Kidney capillary endothelial cell (primary cell): Measurements from ENCODE around the gene TMIE.
"Not testable (repeated sequence)": the region's sequence is repeated elsewhere in the genome, so short reads cannot be mapped to it uniquely, and the experiment has no call there.

ENCODE experiments used
- DNase-seq: peaks from one replicate; pipeline ENCODE4 v3.0.0-alpha.2; 2018; ENCODE audit warnings: low spot score

Gene TMIE

DNA sequence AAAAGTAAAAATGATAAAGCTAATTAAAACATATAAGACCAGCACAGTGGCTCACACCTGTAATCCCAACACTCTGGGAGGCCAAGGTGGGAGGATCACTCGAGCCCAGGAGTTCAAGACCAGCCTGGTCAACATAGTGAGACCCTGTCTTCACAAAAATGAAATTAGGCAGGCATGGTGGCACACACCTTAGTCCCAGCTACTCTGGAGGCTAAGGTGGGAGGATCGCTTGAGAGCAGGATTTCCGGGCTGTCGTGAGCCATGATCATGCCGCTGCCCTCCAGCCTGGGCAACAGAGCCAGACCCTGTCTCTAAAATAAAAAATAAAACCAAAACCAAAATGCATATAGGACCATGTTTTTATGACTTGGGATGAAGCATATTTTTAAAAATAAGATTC is 21.3 kb downstream of the TMIE start:
- no peak for DNase-seq

DNA sequence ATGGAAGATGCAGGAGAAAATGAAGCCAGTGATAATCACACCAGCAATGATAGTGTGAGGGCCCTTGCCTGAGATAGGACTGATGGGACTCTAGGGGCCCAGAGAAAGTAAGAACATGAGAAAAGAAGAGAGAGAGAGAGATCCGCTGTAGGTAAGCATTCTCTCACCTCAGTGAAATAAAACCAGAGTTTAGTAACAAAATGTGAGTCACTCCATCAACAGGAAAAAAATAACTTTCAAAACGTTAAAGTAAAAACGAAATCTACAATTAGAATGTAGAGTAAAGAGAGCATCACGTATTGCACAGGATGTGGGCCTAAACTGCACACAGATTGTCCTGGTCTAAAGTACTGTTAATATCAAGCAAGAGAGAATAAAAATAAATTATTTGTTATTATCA is 23.2 kb downstream of the TMIE start:
- no peak for DNase-seq

DNA sequence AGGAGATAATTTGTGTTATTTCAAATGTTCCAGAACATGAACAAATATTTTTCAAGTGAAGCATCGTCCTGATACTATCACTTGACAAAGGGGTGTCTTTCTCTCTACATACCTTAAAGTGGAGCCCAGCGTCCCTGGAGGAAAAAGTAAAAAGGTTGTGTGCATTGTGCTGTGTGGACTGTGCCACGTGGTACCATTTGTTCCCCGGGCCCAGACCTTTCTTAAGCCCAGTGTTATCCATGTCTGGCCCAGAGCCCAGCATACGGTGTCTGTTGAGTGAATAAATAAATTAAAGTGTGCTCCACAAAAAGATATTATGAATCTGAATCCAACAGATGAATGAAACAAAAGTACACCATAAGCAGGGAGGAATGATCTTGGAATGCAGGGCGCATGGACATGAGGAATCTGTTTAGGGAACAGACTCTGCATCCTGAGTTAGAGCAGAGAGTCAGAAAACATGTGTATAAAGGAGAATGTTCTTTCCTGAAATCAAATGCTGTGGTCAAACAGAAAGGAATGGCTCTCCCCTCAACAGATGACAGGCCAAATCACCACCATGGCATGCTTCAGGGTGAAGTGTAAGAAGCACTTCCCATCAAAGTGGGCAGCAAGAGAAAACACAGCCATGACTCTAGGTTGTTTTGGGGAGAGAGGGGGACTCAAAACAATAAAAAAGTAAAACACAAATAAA is 24.6 kb downstream of the TMIE start:
- no peak for DNase-seq

DNA sequence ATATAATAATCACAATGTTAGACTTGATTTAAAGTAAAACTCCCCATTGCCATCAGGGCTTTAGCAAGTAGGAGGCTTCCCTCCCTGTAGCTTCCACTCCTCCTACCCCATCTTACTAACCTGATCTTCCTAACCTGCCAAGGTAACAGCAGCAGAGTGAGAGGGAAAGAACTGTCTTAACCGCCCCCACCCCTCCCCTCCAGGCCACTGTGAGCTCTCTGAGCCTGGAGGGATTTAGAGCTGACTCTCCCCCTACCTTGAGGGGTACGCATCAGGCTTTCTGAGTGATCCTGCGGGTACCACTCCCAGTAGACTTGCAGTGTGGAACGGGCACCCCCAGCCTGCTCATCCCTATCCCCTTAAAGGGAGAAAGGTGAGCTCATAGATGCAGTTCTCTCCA is 27.8 kb downstream of the TMIE start:
- no peak for DNase-seq

DNA sequence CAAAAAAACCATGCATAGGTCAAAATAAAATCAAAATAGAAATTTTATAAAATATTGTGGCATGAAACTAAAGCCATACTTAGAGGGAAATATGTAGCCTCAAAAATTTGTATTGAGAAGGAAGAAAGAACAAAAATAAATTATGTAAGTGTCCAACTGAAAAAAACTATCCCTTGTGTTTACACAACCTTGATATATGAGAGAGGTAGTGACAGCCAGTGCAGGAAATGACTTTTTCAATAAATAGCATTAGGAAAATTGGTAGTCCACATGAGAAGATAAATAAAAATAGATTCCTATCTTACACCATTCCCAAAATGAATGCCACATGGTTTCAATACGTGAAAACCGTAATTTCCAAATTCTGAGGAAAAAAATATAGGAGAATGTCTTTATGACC is 29.6 kb downstream of the TMIE start:
- DNase-seq = no peak

DNA sequence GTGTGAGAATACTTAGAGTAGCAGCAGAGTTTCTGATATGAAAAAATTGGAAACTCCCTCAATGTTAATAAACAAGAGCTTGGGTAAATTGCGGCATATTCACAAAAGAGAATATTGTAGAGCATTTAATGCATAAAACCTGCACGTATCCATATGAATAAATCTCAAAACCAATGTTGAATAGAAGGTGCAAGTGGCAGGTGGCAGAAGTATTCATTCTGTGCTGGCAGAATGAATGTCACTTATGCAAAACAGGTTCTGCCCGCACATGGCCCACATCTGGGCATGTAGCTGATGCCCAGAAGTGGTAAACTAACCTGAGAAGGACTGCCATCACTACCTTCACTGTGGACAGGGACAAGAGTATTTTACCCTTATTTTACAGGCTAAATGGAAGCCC is 30.6 kb downstream of the TMIE start:
- DNase-seq = no peak

DNA sequence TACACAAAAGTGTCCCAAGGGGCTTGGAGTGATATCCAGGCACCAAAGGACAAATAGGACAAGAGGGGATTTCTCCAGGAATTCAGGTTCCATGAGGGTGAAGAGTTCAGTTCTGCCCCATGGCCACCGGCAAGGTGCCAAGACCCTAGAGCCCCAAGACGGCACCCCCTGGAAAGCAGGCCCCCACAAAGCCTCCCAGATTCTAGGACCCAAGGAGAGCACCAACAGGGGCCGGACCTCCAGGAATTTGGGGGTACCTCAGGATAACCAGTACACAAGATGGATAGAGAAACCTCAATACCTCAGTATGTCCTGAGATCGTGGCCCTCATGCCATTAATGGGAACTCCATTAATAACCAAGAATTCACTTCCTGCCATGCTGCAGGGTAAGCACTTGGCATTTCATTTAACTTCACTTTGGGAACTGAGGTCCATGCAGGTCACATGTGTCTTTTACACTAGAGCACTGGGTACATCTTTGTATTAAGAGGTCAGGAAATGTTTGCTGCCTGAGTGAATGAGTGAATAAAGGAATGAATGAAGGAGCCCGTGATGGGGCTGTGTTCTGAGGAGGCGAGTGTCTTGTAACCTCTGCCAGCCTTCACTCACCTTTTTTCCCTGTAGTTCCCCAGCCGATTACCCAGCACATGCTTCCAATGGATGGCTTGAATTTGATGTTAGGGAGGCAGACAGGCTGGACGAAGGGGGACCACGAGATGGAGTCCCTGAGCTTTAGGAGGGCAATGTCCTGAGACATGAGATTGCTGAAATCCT is 32.0 kb downstream of the TMIE start:
- no peak for DNase-seq

DNA sequence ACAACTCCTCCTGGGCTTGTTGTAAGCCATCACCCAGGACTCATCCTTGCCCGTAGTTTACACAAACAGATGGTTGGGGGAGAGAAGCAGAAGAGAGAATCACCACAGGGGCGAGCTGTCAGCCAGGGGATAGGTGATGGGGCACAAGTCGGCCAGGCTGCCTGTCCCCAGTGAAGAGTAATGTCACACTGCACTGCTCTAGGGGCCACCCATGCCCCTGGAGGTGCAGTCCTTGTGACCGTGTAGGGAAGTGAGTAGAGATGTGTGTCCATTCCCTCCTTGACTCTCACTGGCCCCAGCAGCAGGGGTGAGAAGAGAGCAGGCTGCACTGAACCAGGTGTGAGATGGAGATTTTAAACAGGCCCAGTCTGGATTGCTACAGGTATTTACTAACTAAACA is 33.6 kb downstream of the TMIE start:
- DNase-seq = no peak

DNA sequence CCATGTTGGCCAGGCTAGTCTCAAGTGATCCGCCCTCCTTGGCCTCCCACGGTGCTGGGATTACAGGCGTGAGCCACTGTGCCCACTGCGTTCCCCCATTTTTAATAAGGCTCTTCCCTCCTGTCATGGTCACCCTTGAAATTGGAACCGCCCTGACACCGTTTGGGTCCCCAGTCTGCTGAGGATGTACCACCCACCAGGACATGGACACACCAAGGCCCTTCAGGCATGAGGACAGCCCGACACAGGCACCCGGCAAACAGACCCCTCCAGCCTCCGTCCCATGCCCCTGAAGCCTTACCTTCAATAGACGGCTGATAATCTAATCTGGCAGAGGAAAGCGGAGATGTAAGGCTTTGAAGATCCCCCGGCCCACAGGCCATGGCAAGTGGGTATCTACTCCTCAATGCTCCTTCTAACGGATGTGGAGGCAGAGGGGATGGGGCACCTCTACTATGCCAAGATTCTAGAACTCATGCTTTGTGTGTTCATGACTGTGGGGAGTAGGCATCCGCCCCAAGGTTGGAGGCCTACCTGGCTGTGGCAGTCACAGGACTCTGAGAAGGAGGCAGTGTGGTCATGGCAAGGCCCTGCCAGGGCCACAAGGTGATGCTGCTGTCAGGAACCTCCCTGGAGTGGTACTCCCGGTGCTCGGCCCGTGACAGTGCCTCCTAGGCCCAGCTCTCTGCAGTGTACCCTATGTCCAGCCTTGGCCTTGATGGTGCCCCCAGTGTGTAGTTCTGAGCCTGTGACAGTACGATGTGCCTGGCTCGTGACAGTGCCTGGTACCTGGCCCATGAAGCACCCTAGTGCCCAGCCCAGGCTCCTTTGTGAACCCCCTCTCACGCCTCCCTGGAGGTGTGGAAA is 35.0 kb downstream of the TMIE start:
- no peak for DNase-seq

DNA sequence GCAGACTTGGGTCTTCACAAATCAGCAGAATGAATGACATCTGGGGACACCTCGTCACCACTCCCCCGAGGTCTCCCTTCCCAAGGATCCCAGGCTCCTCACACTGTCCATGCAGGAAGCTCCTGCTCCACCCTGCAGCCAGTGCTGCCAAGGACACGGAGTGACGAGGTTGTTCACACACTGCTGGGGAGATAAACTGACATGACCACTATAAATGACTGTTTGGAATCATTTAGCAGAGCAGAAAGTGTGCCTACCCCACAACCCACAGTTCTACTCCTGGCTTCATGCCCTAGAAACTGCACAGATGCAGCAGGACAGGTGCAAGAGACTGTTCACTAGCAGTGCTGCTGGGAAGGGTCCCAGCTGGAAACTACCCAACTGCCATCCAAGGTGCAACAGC is 36.1 kb downstream of the TMIE start:
- no peak for DNase-seq

DNA sequence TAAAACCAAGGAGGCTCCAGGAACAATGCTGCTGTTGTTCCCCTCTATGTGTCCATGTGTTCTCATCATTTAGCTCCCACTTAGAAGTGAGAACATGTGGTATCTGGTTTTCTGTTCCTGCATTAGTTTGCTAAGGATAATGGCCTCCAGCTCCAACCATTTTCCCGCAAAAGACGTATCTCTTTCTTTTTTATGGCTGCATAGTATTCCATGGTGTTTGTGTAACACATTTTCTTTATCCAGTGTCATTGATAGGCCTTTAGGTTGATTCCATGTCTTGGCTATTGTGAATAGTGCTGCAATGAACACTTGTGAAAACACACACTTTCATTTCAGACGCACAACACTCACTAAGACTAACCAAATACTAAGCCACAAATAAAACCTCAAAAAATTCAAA is 38.4 kb downstream of the TMIE start:
- not testable (repeated sequence) for DNase-seq

DNA sequence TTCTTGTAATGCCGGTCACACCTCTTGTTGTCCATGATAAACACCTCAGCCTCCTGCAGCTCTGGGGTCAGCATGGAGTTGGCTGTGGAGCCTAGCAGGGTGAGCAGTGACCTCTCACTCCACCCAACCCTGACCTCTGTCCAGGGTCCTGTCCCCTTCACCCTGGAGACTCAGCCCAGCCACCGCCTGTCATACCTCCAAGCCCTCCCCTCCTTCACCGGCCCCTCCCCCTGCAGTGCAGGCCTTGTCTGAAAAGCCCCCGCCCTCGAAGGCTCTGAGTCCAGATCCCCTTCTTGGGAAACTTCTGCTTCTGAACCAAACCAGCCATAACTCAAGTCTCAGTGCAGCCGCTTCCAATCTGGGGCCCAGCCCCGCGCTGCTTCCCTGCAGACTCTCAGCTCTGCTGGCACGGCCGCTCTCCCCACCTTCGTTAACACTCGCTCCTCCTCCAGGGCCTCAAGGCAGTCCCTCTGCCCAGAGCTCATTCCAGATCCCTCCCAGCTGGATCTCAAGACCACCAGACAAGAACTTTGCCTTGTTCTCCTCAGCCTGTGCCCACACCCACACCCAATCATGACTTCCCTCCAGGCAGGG is 41.9 kb downstream of the TMIE start:
- no peak for DNase-seq

DNA sequence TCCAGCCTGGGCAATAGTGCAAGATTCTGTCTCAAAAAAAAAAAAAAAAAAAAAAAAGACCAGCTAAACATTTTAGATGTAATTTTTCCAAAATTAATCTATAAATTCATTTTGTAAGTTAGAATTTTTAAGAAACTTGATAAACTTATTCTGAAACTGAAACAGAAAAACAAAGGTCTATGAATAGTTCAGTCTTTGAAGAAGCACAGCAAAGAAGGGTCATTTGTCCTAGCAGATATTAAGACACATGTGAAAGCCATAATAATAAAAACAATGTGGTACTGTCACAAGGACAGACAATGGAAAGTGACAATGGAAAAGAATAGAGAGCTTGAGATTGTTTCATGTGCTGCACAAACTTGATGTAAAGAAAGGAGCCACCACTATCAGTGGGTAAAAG is 45.5 kb downstream of the TMIE start:
- no peak for DNase-seq

DNA sequence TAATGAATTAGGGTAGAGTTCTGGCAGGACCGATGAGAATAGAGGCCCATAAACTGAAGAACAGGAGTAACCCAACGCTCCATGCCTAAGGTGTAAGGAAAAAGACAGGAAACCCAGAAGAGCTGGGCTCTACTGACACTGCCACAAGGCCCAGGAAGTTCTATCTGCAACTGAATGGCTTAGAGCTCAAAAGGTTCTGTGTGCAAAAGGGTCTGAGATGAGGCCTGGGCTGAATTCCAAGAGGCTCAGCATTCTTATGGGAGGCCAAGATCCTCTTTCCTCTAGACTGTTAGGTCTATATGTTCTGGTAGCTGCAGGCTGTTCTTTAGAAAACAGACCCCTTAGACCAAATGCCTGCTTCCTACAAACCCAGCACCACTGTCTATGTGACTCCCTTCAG is 47.0 kb downstream of the TMIE start:
- DNase-seq = no peak

DNA sequence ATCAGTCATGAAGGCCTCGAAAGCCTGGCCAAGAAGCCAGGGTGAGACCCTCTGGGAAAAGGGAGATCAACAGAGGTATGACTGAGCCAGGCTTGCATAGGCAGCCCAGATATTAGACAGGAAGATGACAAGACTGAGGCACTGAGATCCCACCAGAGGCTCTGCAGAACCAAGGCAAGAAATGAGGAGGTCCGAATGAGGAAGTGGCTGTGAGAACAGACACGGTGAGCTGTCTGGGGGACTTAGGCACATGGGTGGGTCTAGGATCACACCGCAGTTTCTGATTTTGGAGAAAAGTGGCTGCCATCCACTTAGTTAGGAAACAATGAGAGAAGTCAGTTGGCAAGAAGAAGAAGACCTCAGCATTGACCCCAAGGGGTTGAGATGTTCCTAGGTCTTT is 47.9 kb downstream of the TMIE start:
- DNase-seq = no peak

DNA sequence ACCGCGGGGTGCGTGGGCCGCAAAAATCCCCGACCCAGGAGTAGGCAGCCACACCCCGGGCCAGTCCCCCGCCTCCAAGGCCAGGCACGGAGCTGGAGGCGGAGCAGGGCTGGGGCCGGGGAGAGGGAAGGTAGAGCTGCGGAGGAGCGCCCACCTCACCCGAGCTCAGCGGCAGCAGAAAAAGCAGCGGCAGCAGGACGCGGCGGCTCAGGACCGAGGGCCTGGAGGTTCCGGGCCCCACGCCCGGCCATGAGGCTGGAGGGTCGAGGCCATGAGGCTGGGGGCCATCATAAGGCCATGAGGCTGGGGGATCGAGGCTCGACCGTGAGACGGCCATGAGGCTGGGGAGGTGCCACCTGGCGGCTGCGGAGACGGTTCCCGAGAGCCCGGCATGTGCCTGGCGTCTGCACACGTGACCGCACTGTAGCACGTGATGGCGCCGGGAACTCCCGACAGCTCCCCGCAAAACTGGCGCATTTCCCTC is 49.4 kb downstream of the TMIE start:
- DNase-seq = no peak

DNA sequence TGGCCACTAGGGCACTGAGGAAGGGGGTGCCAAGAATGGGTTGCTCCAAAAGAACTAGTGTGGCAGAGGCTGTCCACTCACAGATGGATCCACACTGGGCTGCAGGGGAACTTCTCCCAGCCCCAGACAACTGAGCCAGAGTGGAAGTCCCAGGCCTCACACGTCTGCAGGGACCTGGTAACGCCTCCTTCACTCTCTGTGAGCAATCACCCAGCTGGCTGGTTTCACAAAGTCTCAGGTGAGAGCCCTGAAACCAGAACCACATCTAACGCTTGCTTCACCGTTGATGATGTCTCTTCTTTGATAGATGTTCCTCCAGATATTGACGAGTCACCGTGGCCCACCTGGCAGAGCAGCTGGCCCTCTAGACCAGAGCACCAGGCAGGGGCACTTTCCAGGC is 51.9 kb downstream of the TMIE start:
- not testable (repeated sequence) for DNase-seq

DNA sequence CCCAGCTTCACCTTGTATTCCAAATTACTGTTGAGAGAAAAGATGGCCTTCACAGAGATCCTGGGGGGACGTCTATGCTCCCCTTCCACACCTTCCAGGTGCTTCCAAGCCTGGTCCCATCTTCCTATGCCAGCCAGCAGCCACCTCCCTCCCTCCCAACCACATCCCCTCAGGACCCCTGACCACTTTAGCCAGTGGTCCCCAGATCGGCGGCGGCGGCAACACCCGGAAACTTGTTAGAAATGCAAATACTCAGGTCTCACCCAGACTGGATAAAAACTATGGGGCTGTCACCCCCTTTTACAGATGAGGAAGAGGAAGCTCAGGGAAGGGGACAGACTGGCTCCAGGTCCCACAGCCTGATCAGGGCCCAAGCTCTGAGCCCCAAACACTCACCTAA is 54.5 kb downstream of the TMIE start:
- no peak for DNase-seq

DNA sequence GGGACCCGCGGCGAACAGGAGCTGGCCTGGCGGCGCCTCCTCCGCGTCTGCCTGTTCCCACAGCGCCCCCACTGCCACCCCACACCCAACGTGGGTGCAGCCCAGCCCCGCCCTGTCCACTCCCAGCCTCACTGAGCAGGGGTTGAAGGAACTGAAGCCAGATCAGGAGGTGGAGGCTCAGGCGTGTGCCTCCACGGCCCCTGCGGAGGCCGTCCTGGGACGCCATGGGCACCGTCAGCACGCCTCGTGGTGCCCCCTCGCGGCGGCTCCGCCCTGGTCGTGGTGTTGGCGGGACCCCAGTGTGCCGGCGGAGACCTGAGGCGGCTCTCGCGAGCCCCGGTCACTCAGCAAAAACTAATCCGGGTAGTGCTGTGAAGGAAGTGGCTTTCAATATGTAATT is 55.5 kb downstream of the TMIE start:
- no peak for DNase-seq

DNA sequence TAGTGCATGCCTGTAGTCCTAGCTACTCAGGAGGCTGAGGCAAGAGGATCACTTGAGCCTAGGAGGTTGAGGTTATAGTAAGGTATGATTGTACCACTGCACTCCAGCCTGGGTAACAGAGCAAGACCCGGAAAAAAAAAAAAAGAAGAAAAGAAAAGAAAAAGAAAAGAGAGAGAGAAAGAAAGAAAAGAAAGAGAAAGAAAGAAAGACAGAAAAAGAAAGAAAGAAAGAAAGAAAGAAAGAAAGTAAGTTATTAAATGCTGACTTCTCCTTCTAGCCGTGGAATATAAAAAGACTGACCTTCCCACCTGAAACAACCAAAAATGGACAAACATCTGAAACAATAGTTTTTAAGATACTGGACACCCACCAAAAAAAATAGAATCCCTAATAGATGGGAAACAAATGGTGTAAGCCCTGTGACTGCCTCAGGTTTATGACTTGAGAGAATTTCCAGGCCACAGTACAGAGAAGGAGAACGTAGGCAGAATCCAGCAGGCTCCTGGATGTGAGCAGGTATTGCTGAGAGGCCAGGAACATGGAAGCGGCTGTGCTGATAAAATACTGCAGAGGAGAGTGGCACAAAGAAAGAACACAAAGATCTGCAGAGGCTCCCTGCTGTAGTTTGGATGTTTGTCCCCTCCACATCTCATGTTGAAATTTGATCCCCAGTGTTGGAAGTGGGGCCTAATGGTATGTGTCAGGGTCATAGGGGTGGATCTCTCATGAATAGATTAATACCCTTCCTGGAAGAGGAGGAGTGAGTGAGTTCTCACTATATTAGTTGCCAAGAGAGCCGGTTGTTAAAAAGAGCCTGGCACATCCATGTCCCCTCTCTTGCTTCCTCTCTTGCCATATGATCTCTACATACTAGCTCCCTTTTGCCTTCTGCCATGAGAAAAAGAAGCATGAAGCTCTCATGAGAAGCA is 58.3 kb downstream of the TMIE start:
- no peak for DNase-seq
